HCT116 (cell line): ENCODE data around the gene MRPS27. TPM values are rescaled to one million over a fixed set of nuclear protein-coding genes. Genes with fewer than 3 reads are reported as not detected.
A peak's percentile ranks its signal among the peaks of the same experiment; 100 is the strongest.

Experiments
- ATAC-seq: fragments of 200-7000 bp; cut with Tn5 transposase; 2 replicates; pipeline ENCODE4 v1.9.1; 2020; ENCODE audit warnings: mild to moderate bottlenecking, moderate library complexity
- BruUV-seq: library from RNA; stranded (reverse); fragments of 400-500 nt; replicated peaks from 2 replicates; lab custom pipeline; 2021; lab: Mats Ljungman, UMichigan
- CTCF ChIA-PET: fragments of 300-600 bp; sonication (Branson Sonifier 250); formaldehyde crosslinking; loops from one replicate; lab custom pipeline; 2021; ENCODE audit warnings: antibody characterized with exemption; lab: Charles Lee
- POLR2A ChIA-PET: fragments of 300-600, 350-600 bp; sonication (Branson Sonifier 250); formaldehyde crosslinking; loops from one replicate; lab custom pipeline; 2021; ENCODE audit warnings: antibody characterized with exemption; lab: Charles Lee
- RAD21 ChIA-PET, 2 experiments: fragments of 300-600 bp; sonication (Branson Sonifier 250); formaldehyde crosslinking; loops; one replicate each; lab custom pipeline; 2023; ENCODE audit warnings: low total read pairs in 2 of 2; ENCODE audit not compliant: uncharacterized antibody in 2 of 2, unreplicated experiment in 2 of 2, low non-redundant PET in 1 of 2; lab: Charles Lee
- DNase-seq: peaks from one replicate; pipeline ENCODE4 v3.0.0-alpha.2; 2010; ENCODE audit warnings: low read depth, low spot score
- H2AFZ ChIP-seq: fragments of 200-600 bp; shearing (Covaris generic), sonication (generic); 2 replicates; pipeline ENCODE4 v1.6.1; 2017; ENCODE audit warnings: low read depth, mixed run types, mixed read lengths, antibody characterized with exemption, low read length; ENCODE audit not compliant: poor library complexity, severe bottlenecking
- H3K27ac ChIP-seq: 2 replicates; pipeline ENCODE4 v1.5.1; 2012; ENCODE audit warnings: low read depth, low read length
- H3K27me3 ChIP-seq: fragments of 200-600 bp; sonication (generic); 2 replicates; pipeline ENCODE4 v1.6.1; 2016; ENCODE audit warnings: mixed run types, low read length, mixed read lengths; ENCODE audit not compliant: insufficient read depth
- H3K36me3 ChIP-seq, 2 experiments: fragments of 200-500 bp in 1 of 2; fragments of 200-600 bp in 1 of 2; sonication (Bioruptor generic) in 1 of 2; sonication (generic) in 1 of 2; 2 replicates each; pipeline versions ENCODE4 v1.5.1 to v1.6.1; 2014 to 2016; ENCODE audit warnings: low read length in 2 of 2, inconsistent platforms in 1 of 2, mixed read lengths in 1 of 2, mixed run types in 1 of 2; ENCODE audit not compliant: insufficient read depth in 2 of 2, control insufficient read depth in 1 of 2
- H3K4me1 ChIP-seq, 2 experiments: fragments of 200-600 bp in 1 of 2; sonication (generic) in 1 of 2; 2 replicates each; pipeline versions ENCODE4 v1.5.1 to v1.6.1; 2012 to 2017; ENCODE audit warnings: low read length in 2 of 2, inconsistent platforms in 1 of 2, mild to moderate bottlenecking in 1 of 2, mixed read lengths in 1 of 2, mixed run types in 1 of 2, moderate library complexity in 1 of 2; ENCODE audit not compliant: insufficient read depth in 2 of 2, control insufficient read depth in 1 of 2
- H3K4me2 ChIP-seq: fragments of 200-600 bp; sonication (generic); 2 replicates; pipeline ENCODE4 v1.6.1; 2017; ENCODE audit warnings: mixed run types, low read length, mixed read lengths
- H3K4me3 ChIP-seq, 2 experiments: fragments of 200-600 bp in 1 of 2; sonication (generic) in 1 of 2; replicated peaks in 1 of 2; 2 replicates each; pipeline ENCODE4 v1.5.1; 2011 to 2016; ENCODE audit warnings: low read length in 2 of 2, control low read depth in 1 of 2, low read depth in 1 of 2, mild to moderate bottlenecking in 1 of 2, mixed read lengths in 1 of 2, mixed run types in 1 of 2
- H3K79me2 ChIP-seq: fragments of 200-600 bp; sonication (generic); 2 replicates; pipeline ENCODE4 v1.6.1; 2017; ENCODE audit warnings: mild to moderate bottlenecking, mixed run types, low read length, moderate library complexity, mixed read lengths; ENCODE audit not compliant: insufficient read depth
- H3K9ac ChIP-seq: fragments of 200-600 bp; sonication (generic); 2 replicates; pipeline ENCODE4 v1.6.1; 2016; ENCODE audit warnings: low read length, mixed read lengths
- H3K9me2 ChIP-seq: fragments of 200-600 bp; sonication (generic), shearing (Covaris generic); 2 replicates; pipeline ENCODE4 v1.6.1; 2017; ENCODE audit warnings: mixed run types, mild to moderate bottlenecking, moderate library complexity; ENCODE audit not compliant: insufficient read depth
- H3K9me3 ChIP-seq, 2 experiments: fragments of 200-500 bp in 1 of 2; fragments of 200-600 bp in 1 of 2; sonication (Bioruptor generic) in 1 of 2; sonication (generic) in 1 of 2; 2 replicates each; pipeline ENCODE4 v1.6.1; 2014 to 2017; ENCODE audit warnings: low read length in 2 of 2, mixed read lengths in 2 of 2, inconsistent platforms in 1 of 2, low read depth in 1 of 2, mild to moderate bottlenecking in 1 of 2, mixed run types in 1 of 2, moderate library complexity in 1 of 2; ENCODE audit not compliant: control insufficient read depth in 1 of 2, insufficient read depth in 1 of 2
- H4K20me1 ChIP-seq: fragments of 200-600 bp; sonication (generic), shearing (Covaris generic); 2 replicates; pipeline ENCODE4 v1.6.1; 2017; ENCODE audit warnings: mixed run types, mild to moderate bottlenecking, moderate library complexity; ENCODE audit not compliant: insufficient read depth
- ATF3 ChIP-seq: IDR thresholded peaks from 2 replicates; pipeline ENCODE4 v1.6.1; 2012
- CTCF ChIP-seq, 3 experiments: fragments of 200-600 bp in 1 of 3; sonication (generic) in 1 of 3; IDR thresholded peaks in 2 of 3; conservative IDR thresholded peaks in 1 of 3; 2 replicates each; pipeline ENCODE4 v1.5.1; 2012 to 2017; ENCODE audit warnings: low read depth in 2 of 3, low read length in 2 of 3, antibody characterized with exemption in 1 of 3, borderline replicate concordance in 1 of 3, control low read depth in 1 of 3, mild to moderate bottlenecking in 1 of 3, mixed read lengths in 1 of 3, mixed run types in 1 of 3, moderate library complexity in 1 of 3; ENCODE audit not compliant: insufficient read depth in 1 of 3
- ELF1 ChIP-seq: IDR thresholded peaks from 2 replicates; pipeline ENCODE4 v1.6.1; 2012; ENCODE audit warnings: low read depth, borderline replicate concordance
- EZH2phosphoT487 ChIP-seq: fragments of 200-600 bp; IDR thresholded peaks from 2 replicates; pipeline ENCODE4 v1.6.1; 2018; ENCODE audit warnings: antibody characterized with exemption, borderline replicate concordance
- JUND ChIP-seq: IDR thresholded peaks from 2 replicates; pipeline ENCODE4 v1.6.1; 2012
- POLR2A ChIP-seq: IDR thresholded peaks from 2 replicates; pipeline ENCODE4 v1.7.0; 2011; ENCODE audit warnings: borderline replicate concordance; ENCODE audit not compliant: insufficient read depth, insufficient read length; ENCODE audit errors: extremely low read depth
- POLR2AphosphoS5 ChIP-seq: IDR thresholded peaks from 2 replicates; pipeline ENCODE4 v1.6.1; 2011; ENCODE audit warnings: mild to moderate bottlenecking, low read depth, low read length, moderate library complexity
- RAD21 ChIP-seq: IDR thresholded peaks from 2 replicates; pipeline ENCODE4 v1.6.1; 2012; ENCODE audit warnings: low read depth, mild to moderate bottlenecking
- SIN3A ChIP-seq: IDR thresholded peaks from 2 replicates; pipeline ENCODE4 v1.6.1; 2012; ENCODE audit warnings: low read depth
- SP1 ChIP-seq: IDR thresholded peaks from 2 replicates; pipeline ENCODE4 v1.6.1; 2012; ENCODE audit warnings: low read depth
- YY1 ChIP-seq: IDR thresholded peaks from 2 replicates; pipeline ENCODE4 v1.6.1; 2011; ENCODE audit warnings: low read length, low read depth, moderate library complexity, mild to moderate bottlenecking; ENCODE audit not compliant: insufficient replicate concordance; ENCODE audit errors: extremely low read depth
- ZNF274 ChIP-seq: fragments of 200-500 bp; sonication (Bioruptor generic); IDR thresholded peaks from 2 replicates; pipeline ENCODE4 v1.6.1; 2014; ENCODE audit warnings: mild to moderate bottlenecking, low read depth, low read length, inconsistent platforms
- intact Hi-C: fragments of 100-400 bp; cut with micrococcal nuclease; formaldehyde crosslinking; loops from 2 replicates; pipeline ENCODE4 v1.10.0; 2022
- total RNA-seq: library from RNA; stranded (reverse); gene quantifications from one replicate; pipeline ENCODE4 v1.2.1, GENCODE V29; 2021; ENCODE audit not compliant: unreplicated experiment
- TF ChIP-seq, protein P1 (sequence below): IDR thresholded peaks from 2 replicates; pipeline ENCODE4 v1.6.1; 2012

The MRPS27 gene
- total RNA-seq, 1 experiment from 2014 or later, result 113 TPM

GRCh38 chr5:72356361-72356760, 36.3 kb upstream of the MRPS27 start:
- H3K4me3 ChIP-seq, result no peak overlapping the region
- H4K20me1 ChIP-seq, result no peaks in the 10 kb centered on the region
- no peak overlapping the region for H3K4me2 ChIP-seq
- H3K9me3 ChIP-seq, result no peaks in the 10 kb centered on the region
- ChIA-PET RAD21 (no interaction called here), POLR2A (no interaction called here), CTCF (interaction anchor here (2.9 kb wide), 1 partner anchor 10 kb away, joined by 12 read pairs; no protein-coding TSS in a partner anchor)
- H3K27me3 ChIP-seq, result no peaks in the 10 kb centered on the region
- DNase-seq (no peak), ATAC-seq (no peak)
- no peak overlapping the region for H2AFZ ChIP-seq
- H3K36me3 ChIP-seq, result peaks cover 0 to 18% of the 10 kb centered on the region in 2 experiments; a peak in 1 of 4 replicates
- no peak overlapping the region for H3K27ac ChIP-seq
- no peak overlapping the region for H3K9ac ChIP-seq
- no peaks in the 10 kb centered on the region for H3K4me1 ChIP-seq
- no peak for TF ChIP-seq SIN3A
- no peak for TF ChIP-seq POLR2AphosphoS5
- no peak for TF ChIP-seq ELF1
- TF ChIP-seq YY1, result no peak
- TF ChIP-seq ZNF274, result no peak
- TF ChIP-seq JUND, result no peak
- H3K9me2 ChIP-seq, result no peaks in the 10 kb centered on the region
- no TSS peak for BruUV-seq
- intact Hi-C loops, result no loop called here
- H3K79me2 ChIP-seq, result no peaks in the 10 kb centered on the region

- H3K9ac ChIP-seq, result no peak overlapping the region
- H3K36me3 ChIP-seq, result peaks cover 0 to 16% of the 10 kb centered on the region in 2 experiments; a peak in 1 of 4 replicates
- no peaks in the 10 kb centered on the region for H3K79me2 ChIP-seq
- ATAC-seq (peak; percentile 88), DNase-seq (no peak)
- no peak overlapping the region for H3K27ac ChIP-seq
- BruUV-seq, result no TSS peak
- H3K9me2 ChIP-seq, result no peaks in the 10 kb centered on the region
- H3K4me3 ChIP-seq, result no peak overlapping the region
- H4K20me1 ChIP-seq, result no peaks in the 10 kb centered on the region
- CTCF ChIA-PET, result interaction anchor here (2.9 kb wide), 1 partner anchor 10 kb away, joined by 12 read pairs; no protein-coding TSS in a partner anchor
- no peaks in the 10 kb centered on the region for H3K9me3 ChIP-seq
- H3K27me3 ChIP-seq, result no peaks in the 10 kb centered on the region
- POLR2A ChIA-PET, result no interaction called here
- H3K4me1 ChIP-seq, result no peaks in the 10 kb centered on the region
- RAD21 ChIA-PET, result no interaction called here
- TF ChIP-seq RAD21, result peak; percentile 59
- TF ChIP-seq EZH2phosphoT487, result no peak
- TF ChIP-seq, protein P1, sequence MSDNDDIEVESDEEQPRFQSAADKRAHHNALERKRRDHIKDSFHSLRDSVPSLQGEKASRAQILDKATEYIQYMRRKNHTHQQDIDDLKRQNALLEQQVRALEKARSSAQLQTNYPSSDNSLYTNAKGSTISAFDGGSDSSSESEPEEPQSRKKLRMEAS, result 0 out of 2 replicates have a peak, but pooled peaks have one; percentile 18
- peak; percentile 38 to 50 (median 50); a peak in 5 of 6 replicates for TF ChIP-seq CTCF (IDR thresholded peaks at IDR 0.05 in 2 of 3, conservative IDR thresholded peaks at IDR 0.05 in 1 of 3; ENCODE audit: borderline replicate concordance in 1 of 3, insufficient read depth in 1 of 3, low read depth in 2 of 3, low read length in 2 of 3)
- TF ChIP-seq POLR2A, result no peak
- TF ChIP-seq ELF1, result no peak
- TF ChIP-seq SP1, result 0 out of 2 replicates have a peak, but pooled peaks have one; percentile 11
- TF ChIP-seq ATF3, result no peak
- intact Hi-C loops, result no loop called here
- H3K4me2 ChIP-seq, result no peak overlapping the region
- no peak overlapping the region for H2AFZ ChIP-seq
Measured at GRCh38 chr5:72355706-72356299, 35.8 kb upstream of the MRPS27 start.
